Lower leg skin (tissue), 3 donors: Measurements from ENCODE around the gene ATP6V0A1.

Experiments
- POLR2A ChIP-seq, 2 donors: fragments of 450-650 bp; IDR thresholded peaks; one replicate each; pipeline ENCODE4 v1.6.1; 2016 to 2017; ENCODE audit warnings: antibody characterized with exemption in 2 of 2, mild to moderate bottlenecking in 1 of 2, moderate library complexity in 1 of 2
- TF ChIP-seq, protein P1 (sequence below), 3 donors: fragments of 450-650 bp; IDR thresholded peaks; one replicate each; pipeline ENCODE4 v1.5.1; 2016; ENCODE audit warnings: antibody characterized with exemption in 3 of 3, mild to moderate bottlenecking in 3 of 3, moderate library complexity in 2 of 3

DNA sequence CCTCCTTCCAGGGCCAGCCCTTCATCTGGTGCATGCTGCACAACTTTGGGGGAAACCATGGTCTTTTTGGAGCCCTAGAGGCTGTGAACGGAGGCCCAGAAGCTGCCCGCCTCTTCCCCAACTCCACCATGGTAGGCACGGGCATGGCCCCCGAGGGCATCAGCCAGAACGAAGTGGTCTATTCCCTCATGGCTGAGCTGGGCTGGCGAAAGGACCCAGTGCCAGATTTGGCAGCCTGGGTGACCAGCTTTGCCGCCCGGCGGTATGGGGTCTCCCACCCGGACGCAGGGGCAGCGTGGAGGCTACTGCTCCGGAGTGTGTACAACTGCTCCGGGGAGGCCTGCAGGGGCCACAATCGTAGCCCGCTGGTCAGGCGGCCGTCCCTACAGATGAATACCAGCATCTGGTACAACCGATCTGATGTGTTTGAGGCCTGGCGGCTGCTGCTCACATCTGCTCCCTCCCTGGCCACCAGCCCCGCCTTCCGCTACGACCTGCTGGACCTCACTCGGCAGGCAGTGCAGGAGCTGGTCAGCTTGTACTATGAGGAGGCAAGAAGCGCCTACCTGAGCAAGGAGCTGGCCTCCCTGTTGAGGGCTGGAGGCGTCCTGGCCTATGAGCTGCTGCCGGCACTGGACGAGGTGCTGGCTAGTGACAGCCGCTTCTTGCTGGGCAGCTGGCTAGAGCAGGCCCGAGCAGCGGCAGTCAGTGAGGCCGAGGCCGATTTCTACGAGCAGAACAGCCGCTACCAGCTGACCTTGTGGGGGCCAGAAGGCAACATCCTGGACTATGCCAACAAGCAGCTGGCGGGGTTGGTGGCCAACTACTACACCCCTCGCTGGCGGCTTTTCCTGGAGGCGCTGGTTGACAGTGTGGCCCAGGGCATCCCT is 84.8 kb downstream of the ATP6V0A1 start:
- TF ChIP-seq, protein P1, sequence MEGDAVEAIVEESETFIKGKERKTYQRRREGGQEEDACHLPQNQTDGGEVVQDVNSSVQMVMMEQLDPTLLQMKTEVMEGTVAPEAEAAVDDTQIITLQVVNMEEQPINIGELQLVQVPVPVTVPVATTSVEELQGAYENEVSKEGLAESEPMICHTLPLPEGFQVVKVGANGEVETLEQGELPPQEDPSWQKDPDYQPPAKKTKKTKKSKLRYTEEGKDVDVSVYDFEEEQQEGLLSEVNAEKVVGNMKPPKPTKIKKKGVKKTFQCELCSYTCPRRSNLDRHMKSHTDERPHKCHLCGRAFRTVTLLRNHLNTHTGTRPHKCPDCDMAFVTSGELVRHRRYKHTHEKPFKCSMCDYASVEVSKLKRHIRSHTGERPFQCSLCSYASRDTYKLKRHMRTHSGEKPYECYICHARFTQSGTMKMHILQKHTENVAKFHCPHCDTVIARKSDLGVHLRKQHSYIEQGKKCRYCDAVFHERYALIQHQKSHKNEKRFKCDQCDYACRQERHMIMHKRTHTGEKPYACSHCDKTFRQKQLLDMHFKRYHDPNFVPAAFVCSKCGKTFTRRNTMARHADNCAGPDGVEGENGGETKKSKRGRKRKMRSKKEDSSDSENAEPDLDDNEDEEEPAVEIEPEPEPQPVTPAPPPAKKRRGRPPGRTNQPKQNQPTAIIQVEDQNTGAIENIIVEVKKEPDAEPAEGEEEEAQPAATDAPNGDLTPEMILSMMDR (IDR thresholded peaks at IDR 0.05): no peak
- no peak for TF ChIP-seq POLR2A (IDR thresholded peaks at IDR 0.05)
